ENCODE results near the gene FLNC.

DNA sequence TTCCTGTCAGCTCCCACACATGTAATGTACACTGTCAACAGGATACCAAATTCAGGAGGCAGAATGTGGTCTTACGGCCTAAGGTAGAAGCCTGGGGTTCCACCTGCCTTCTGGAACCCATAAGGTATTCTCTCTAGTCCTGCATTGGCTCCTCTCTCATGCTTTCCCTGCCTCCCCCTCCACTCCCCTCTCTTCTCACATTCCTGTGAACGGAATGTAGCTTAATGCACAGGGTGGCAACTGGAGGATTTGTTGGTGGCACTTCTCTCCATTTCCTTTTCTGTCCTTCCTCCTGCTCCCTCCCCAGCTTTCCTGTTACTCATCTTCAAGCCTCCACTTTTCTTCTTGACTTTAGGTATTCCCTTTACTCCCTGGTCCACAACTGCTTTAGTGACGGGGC, 11.5 kb upstream of the FLNC start:
- TF ChIP-seq EZH2phosphoT487 (IDR thresholded peaks at IDR 0.05; ENCODE audit: borderline replicate concordance, low read length): no peak
- TF ChIP-seq, protein P1, sequence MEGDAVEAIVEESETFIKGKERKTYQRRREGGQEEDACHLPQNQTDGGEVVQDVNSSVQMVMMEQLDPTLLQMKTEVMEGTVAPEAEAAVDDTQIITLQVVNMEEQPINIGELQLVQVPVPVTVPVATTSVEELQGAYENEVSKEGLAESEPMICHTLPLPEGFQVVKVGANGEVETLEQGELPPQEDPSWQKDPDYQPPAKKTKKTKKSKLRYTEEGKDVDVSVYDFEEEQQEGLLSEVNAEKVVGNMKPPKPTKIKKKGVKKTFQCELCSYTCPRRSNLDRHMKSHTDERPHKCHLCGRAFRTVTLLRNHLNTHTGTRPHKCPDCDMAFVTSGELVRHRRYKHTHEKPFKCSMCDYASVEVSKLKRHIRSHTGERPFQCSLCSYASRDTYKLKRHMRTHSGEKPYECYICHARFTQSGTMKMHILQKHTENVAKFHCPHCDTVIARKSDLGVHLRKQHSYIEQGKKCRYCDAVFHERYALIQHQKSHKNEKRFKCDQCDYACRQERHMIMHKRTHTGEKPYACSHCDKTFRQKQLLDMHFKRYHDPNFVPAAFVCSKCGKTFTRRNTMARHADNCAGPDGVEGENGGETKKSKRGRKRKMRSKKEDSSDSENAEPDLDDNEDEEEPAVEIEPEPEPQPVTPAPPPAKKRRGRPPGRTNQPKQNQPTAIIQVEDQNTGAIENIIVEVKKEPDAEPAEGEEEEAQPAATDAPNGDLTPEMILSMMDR (IDR thresholded peaks at IDR 0.05; ENCODE audit: low read depth, low read length, poor library complexity, severe bottlenecking): no peak

Data from DOHH2 (cell line).